GM21390 (cell line): Measurements from ENCODE around the gene NAGS.
"Not testable (repeated sequence)": the region's sequence is repeated elsewhere in the genome, so short reads cannot be mapped to it uniquely, and the experiment has no call there.

Experiments used
- ATAC-seq: cut with Tn5 transposase; IDR thresholded peaks from one replicate; pipeline ENCODE4 v1.9.1; 2021; ENCODE audit not compliant: unreplicated experiment

Gene NAGS

DNA sequence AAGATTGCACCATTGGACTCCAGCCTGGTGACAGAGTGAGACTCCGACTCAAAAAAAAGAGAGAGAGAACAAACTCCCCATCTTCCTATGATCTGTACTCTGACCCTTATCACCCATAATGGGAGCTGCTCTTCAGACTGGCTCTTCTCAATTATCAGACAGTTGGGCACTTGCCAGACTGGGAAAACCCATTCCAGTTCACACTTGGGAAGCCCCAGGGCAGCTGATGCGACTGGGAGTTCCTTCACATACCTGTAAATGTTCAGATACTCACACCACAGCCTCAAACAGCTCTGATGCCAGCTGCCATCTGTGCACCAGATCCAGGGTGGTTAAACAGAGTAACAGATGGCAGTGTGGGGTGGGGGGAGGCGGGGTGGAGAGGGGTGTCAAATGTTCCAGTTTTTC lies 34.2 kb downstream of the NAGS start:
- ATAC-seq = no peak

DNA sequence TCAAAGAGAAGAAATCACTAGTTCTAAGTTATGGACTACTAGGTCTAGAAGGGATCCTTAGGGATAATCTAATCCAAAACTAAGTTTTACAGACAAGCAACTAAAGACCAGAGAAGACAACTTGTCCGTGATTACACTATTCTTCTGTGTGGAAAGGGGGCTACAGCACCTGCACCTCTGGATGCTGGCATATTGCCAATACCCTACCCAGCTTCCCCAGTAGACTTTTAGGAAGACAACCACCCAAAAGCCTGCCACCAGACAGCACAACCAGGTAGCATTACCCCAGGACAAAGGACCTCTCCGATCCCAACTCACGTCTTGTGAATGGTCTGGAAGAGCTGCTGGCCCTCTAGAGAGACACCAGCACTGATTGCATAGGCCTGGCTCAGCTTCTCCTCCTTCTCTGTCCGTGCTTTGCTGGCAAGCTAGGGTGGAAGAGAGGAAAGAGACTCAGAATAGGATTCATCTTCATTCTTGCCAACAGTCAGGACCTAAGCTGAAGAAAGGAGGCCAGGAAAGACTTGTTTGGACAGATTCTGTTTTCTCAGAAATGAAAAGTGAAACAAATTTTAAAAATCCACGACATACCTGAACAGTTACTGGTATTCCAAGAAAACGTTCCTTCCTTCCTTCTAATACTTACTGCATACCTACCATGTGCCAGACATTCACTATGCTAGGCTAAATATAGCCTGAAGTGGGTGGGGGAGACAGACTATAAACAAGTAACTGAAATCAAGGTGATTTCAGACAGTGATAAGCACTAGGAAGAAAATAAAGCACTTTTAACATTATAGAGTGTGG lies 35.6 kb downstream of the NAGS start:
- ATAC-seq = no peak

DNA sequence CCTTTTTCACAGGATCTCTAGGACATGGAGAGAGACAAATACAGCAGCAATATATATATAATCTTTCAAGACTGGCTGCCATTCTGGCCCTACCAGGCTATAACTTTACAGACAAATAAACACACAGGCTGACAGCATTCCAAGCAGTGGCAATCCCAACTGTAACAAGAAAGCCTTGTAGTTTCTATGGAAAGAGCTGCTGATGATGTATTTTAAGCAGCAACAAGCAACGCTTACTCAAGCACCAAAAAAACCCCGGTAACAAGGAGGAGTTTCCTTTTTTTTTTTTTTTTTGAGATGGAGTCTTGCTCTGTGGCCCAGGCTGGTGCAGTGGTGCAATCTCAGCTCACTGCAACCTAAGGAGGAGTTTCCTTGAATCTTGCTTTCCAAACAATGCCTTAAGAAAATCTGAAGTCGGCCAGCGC lies 38.9 kb downstream of the NAGS start:
- ATAC-seq = no peak

- no peak for ATAC-seq
Observed at GRCh38 chr17:44044071-44044470, 39.6 kb downstream of the NAGS start.

GRCh38 chr17:44045486-44045885 lies 41.1 kb downstream of the NAGS start:
- ATAC-seq = no peak

DNA sequence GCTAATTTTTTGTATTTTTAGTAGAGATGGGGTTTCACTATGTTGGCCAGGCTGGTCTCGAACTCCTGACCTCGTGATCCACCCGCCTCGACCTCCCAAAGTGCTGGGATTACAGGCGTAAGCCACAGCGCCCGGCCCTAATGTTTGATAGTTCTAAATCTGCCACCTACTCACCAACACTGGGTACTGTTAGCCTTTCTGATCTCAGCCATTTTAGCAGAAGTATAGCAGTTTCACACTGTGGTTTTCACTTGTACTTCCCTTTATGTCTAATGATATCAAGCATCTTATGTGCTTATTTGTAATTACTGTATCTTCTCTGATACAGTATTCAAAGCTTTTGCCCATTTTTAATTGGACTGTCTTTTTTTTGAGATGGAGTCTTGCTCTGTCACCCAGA lies 42.5 kb downstream of the NAGS start:
- not testable (repeated sequence) for ATAC-seq

DNA sequence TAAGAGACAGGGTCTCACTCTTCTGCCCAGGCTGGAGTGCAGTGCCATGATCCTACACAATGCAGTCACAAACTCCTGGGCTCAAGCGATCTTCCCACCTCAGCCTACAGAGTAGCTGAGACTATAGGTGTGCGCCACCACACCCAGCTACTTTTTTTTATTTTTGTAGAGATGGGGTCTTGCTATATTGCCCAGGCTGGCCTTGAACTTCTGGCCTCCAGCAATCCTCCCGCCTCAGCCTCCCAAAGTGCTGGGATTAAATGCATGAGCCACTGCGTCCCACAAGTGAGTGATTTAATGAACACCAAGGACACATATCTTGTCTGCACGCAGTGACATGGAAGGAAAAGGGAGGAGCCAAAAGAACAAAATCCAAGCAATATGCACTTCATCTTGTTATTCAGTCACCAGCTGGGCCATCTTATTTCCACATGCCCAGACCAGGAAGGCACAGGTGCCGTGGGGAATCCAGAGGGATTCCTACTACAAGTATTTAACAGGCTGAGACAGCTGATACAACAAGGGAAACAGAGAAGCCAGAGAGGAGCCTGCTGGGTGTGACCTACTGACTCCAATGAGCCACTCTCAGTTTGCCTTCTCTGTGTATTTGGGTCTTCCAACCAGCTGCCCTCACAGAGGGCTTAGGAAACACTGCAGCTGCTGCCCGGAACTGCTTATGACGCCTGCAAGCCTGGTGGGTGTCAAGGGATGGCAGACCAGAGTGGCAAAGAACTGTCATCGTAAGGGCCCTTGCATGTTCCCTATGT lies 45.1 kb downstream of the NAGS start:
- ATAC-seq = no peak

DNA sequence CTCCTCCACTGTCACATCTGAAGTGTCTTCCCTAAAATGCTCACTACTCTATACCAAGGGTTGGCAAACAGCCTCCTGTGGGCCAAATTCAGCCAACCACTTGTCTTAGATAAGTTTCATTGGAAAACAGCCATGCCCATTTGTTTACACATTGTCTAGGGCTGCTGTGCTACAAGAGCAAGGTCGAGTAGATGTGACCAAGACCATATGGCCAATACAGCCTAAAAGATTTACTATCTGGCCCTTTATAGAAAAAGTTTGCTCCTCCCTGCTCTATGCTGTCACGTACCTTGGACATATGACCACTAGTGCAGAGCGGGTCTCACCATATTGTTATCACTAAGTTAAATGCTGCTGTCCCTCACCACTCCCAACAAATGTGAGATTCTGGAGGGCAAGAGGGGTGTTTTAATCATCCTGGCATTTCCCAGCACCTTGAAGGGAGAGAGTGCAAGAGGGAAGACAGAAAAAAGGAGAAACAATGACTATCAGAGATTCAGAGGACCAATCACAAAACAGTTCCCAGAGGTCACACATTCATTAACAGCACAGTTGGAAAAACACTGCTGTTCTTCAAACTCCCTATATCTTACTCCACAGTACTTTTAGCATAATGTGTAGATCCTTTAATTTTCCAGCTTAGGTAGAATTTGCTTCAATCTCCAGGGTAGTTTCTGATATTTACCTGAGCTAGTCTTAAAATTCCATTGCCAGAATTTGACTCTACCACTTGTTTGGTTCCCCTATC lies 48.9 kb downstream of the NAGS start:
- ATAC-seq = no peak
